Left colon (tissue), 2 donors: Measurements from ENCODE around the gene MDM1. TPM values are rescaled to one million over a fixed set of nuclear protein-coding genes. Genes with fewer than 3 reads are reported as not detected.
A peak's percentile ranks its signal among the peaks of the same experiment; 100 is the strongest.

ENCODE experiments used
- ATAC-seq: fragments of 200-7000 bp; cut with Tn5 transposase; one replicate; pipeline ENCODE4 v1.9.1; 2020; ENCODE audit warnings: mild to moderate bottlenecking, moderate library complexity
- DNase-seq, 2 donors: peaks; one replicate each; pipeline ENCODE4 v3.0.0-alpha.2; 2020
- intact Hi-C, 2 donors: fragments of 100-400 bp; cut with DNase I in 1 of 2; cut with micrococcal nuclease in 1 of 2; formaldehyde crosslinking; loops; one replicate each; pipeline versions ENCODE4 v1.11.2 to v1.14.0; 2022; cut with DNase I, micrococcal nuclease
- total RNA-seq, 2 donors: library from RNA; stranded (reverse); fragmentation: NEBNext Ultra II Directional; extraction: Animal tissue kit (Norgen Biotek cat#: 25700); gene quantifications; one replicate each; pipeline ENCODE4 v1.2.1, GENCODE V29; 2021
- donor health status: DM: no; HTN: no; CAD: no.
- donor health status: DM: yes; HTN: yes; CAD: no.

The MDM1 gene
- total RNA-seq, 2 donors from 2014 or later: 6.6 to 11.6 TPM

DNA sequence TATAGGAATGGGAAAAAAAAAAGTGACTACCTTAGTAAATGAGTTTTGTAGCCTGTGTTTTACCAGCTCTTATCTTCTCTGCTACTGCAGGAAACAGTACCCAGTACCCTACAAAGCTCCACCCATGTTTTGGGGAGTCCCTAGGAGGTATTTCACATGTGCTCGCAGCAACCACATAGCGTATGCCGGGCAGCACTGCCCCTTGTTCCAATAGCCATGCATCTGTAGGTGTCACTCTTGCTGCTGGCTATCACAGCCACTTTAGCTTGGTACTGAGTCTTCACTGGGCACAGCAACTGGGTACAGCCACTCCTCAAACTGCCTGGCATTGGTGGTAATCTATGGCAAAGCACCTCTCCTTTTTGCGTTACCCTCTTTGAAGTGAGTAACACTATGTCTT, 2.0 kb upstream of the MDM1 start:
- DNase-seq (peak in 1 of 2 donors; percentile 25), ATAC-seq (peak; percentile 30)
- intact Hi-C loops: no loop called here

DNA sequence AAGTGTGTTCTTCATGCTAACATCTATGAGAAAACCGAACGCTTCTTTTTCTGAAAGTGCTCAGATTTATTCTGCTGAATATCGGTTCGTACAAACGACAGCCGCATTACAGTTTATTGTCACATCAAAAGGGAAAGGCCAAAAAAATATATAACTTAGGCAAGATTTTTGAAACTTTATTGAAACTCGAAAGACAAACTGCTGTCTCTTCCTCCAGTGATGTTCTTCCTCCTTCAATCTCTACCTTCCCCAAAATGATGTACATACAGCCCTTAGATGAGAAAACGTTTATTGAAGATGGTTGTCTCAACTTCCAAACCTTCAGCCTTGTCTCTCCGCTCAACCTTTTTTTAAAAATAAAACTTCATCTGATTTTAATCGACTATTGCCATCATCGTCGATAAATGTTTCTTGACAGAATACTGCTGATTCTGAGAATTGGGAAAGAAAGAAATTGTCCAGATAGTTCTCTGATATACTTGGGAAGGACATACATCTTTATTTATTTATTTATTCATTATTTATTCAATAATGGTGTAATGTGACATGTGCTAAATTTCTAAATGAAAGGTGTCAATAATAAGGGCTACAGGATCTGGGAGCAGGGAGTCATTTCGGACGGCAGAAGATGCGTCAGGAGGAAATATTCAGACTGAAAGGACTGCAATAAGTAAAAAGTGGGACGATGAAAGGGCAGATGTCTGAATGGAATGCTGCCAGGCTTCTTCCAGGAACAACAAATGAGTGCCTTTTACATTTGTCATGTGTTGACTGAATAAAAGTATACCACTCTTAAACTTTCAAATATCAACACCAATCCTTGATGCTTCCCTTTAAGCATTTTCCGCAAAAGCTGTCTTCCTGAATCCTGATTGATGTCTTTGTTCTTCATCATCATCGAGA, 817 bp upstream of the MDM1 start:
- DNase-seq (no peak), ATAC-seq (no peak)
- intact Hi-C loops: no loop called here

DNA sequence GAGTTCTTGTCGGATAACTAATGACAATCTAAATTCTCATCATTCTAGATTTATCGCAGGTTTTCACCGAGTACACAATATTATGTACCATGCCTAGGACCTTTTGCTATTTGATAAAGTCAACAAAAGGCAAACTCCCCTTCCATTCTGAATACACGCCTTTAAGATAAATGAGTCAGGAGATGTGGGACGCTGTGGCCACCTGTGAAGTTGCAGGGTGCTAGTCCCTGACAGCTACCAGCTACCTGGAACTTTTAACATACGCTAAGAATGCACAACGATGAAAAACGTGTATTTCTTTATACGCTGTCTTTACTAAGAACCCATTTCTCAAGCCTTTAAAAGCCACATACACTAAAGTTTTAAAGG, 678 bp downstream of the MDM1 start:
- no peak for DNase-seq
- intact Hi-C loops: no loop called here
- ATAC-seq: no peak

DNA sequence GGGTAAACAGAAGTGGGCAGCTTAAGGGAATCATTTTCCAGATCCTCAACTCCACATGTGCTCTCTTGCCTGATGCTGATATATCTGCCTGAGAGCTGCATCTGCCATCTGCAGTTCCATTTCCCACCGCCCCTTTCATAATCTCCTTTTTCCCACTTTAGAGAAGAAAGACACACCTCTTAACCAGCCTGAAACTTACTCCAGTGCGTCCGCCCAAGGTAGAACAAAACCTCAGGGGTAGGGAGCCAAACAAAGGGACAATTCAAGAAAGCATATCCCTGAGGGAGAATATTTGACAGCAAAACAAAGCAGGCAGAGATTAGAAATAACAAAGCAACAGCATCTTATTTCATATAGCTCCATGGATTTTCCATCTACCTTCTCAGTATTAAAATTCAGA, 4.3 kb downstream of the MDM1 start:
- intact Hi-C loops: no loop called here
- no peak for ATAC-seq
- DNase-seq: no peak

DNA sequence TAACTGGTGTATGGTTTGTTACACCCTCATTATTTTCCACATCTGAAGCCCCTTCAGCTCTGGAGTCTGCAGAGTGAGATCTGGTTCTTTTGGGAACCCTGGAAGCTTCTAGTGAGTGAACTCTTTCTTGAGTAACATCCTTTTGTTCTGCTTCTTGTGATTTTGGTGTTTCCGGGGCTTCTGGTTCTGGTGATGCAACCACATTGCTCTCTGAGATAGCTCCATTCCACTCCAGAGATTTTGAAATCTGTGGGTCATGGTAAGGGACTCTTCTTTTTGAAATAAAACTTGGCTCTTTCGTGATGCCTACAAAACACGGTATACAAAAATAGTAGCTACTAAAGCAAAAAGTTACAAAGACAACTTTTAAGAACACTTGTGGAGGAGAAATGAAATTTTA, 5.4 kb downstream of the MDM1 start:
- DNase-seq (no peak), ATAC-seq (no peak)
- intact Hi-C loops: no loop called here

DNA sequence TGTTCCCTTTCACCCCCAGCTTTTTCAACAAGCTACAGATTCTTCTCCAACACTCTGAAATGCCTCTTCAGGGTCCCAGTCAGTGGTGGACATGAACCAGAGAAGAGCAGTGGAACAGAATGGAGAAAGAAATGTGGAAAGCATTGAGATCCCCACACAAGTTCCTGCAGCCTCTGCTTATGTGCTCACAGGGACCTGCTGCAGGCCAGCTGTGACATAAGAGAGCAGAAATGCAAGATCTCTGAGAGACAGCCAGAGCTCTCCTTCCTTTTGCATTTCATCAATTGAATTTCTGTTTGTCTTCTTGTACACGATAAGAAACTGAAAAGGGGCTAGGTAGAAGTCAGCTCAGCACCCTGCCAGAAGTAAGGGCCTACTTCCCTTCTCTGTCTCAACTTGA, 6.2 kb downstream of the MDM1 start:
- intact Hi-C loops: no loop called here
- DNase-seq: no peak
- ATAC-seq: no peak

DNA sequence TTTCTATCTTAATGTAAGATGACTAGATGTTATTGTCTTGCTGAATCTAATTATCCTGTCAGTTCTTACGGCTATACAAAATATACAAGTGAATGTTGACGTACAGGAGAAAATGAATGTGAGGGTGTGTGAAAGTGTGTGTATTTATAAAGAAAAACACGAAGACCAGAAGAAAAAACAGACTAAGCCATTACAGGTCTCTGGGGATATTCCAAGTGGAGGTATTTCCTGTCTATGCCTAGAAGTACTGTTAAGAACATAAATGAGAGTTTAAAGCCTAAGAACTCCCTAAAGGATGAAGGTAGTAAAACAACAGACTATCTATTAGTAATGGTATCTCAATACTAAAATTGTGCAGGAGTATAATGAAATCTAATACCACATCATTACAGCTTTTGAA, 7.6 kb downstream of the MDM1 start:
- ATAC-seq (no peak), DNase-seq (no peak)
- intact Hi-C loops: no loop called here

DNA sequence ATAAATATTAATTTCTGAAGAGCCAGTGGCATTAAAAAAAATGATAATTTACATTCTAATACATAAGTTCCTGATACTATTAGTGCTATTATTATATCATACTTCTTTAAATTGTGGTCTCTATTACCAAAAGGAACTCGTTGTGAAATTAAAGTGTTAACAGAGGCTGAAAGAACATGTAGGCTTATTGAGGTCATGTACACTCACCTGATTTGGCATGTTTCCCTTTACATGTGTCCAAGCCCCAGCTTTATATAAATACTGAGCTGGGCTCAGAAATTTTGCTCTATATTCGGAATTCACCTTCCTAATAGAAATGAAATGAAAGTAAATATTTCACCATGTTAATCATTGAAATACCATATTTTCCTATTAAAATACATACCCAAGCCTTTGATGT, 11.0 kb downstream of the MDM1 start:
- DNase-seq: no peak

DNA sequence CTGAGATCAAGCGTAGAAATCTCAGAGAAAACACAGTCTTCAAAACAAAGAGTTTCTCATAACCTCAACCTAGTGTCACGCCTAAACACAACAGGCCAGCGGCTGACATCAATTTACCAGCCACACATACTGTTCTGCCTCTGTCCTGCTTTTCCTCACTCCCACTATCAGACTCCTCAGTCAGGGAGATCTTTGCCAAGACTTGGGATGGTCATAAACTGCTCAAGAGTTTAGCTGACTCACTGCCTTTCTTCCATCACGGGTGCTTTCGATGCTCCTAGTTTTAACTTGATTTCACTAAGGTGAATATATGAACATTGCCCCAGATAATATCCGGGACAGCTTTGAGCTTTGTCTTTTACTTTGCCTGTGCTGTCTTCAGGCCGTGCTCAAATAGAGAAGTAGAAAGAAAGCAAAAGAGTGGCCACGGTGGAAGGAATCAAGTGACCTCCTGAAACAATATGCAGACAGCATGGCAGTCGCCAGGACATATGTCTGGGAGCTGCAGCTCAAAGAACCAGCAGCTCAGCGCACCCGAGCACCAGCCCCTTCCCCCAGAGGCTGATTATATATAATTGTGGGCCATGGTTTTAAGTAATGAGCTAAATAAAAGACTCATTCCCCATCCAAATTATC, 12.1 kb downstream of the MDM1 start:
- ATAC-seq (peak; percentile 19), DNase-seq (peak in 1 of 2 donors; percentile 47)
- intact Hi-C loops: loop anchor here in 1 of 2 donors (10.0 kb wide), 1 partner anchor 95 kb away; the partner anchor contains the start of gene IL26

More for the DNA sequence above, 11.0 kb downstream of the MDM1 start:
- no peak for ATAC-seq
- intact Hi-C loops: no loop called here

DNA sequence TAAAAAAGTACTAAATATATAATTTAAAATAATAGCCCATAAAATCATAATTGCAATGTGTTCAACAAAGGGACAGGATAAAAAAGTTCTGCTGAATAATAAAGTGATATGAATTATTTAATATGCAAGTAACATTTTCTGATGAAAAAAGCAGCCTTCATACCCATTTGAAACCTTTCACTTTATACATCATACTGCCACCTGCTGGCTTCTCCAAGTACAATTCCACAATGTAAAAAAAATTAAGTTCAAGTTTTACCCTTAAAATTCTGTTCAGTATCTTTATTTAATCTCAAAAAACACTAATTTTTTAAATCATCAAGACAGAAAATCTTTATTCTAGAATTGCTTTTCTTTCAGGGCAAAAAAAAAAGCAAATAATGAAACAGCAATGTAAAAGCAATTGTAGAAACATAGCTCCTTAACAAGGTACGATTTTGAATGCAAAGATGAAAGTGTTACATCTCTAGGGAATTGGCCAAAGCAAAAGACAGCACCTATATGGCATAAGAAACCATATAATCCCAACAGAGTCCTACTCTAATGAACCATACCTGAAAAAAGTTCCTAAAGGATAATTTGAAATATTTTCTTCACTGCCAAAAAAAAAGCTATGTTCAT, 15.0 kb downstream of the MDM1 start:
- no peak for ATAC-seq
- DNase-seq: peak in 1 of 2 donors; percentile 36
- intact Hi-C loops: loop anchor here (2.0 to 10.0 kb wide), 2 partner anchors 92 to 94 kb away; partner anchors contain the start of gene IL26 (in 1 of the 2)

DNA sequence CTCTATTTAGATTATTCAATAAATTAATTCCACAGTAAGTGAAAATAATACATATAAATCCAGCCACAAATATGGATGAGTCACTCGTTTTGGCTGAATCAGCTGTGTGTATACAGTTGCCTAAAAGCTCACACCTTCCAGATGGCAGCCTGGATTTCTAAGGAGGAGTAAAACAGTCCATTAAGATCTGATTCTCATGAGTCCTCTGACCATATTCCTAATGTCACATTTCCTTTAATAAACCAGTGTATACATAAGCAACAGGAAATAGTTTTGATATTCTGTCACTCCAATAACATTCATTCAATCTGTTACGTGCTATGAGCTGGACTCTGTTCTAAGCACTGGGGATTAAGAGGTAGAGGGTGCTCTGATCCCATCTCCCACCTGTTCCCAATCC, 21.8 kb downstream of the MDM1 start:
- intact Hi-C loops: loop anchor here in 1 of 2 donors (10.0 kb wide), 1 partner anchor 86 kb away; the partner anchor contains the start of gene IL26
- ATAC-seq: no peak
- DNase-seq: no peak

DNA sequence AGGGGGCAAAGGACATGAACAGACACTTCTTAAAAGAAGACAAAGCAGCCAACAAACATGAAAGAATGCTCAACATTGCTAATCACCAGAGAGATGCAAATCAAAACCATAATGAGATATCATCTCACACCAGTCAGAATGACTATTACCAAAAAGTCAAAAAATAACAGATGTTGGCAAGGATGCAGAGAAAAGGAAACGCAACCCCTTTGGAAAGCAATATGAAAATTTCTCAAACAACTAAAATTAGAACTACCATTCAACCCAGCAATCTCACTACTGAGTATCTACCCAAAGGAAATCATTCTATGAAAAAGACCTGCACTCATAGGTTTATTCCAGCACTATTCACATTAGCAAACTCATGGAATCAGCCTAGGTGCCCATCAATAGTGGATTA, 25.6 kb downstream of the MDM1 start:
- intact Hi-C loops: no loop called here
- no peak for DNase-seq
- ATAC-seq: no peak

DNA sequence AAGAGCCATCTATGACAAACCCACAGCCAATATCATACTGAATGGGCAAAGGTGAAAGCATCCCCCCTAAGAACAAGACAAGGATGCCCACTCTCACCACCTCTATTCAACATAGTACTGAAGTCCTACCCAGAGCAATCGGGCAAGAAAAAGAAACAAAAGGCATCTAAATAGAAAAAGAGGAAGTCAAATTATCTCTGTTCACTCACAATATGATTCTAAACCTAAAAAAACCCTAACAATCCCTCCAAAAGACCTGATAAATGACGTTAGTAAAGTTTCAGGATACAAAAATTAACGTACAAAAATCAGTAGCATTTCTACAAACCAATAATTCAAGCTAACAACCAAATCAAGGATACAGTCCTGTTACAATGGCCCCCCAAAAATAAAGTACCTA, 26.9 kb downstream of the MDM1 start:
- intact Hi-C loops: no loop called here
- DNase-seq (no peak), ATAC-seq (no peak)

DNA sequence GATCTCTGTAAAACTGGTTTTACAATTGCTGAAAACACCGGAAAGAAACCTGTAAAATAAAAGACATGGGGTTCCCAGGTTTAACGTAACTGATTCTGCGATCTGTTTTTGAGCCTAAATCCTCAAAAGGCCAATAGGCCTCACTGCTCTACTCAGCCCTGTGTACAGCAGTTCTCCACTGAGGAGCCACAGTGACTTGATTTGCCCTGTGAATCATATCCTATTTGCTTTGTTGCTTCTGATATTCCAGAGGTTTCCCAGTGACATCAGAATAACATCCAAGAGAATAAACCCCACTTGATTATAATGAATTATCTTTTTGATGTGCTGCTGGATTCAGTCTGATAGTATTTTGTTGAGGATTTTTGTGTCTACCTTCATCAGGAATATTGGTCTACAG, 27.5 kb downstream of the MDM1 start:
- DNase-seq (no peak), ATAC-seq (no peak)
- intact Hi-C loops: no loop called here

DNA sequence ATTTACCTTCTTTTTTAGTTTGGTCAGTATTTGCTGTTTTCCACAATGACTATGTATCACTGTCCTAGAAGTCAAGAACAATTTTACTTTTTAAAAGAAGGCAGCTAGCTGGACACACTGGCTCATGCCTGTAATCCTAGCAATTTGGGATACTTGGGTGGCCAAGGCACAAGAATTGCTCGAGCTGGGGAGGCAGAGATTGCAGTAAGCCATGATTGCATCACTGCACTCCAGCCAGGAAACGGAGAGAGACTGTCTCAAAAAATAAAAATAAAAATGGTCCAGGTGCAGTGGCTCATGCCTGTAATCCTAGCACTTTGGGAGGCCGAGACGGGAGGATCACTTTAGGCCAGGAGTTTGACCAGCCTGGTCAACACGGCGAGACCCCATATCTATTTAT, 28.3 kb downstream of the MDM1 start:
- no peak for DNase-seq
- intact Hi-C loops: no loop called here
- no peak for ATAC-seq

DNA sequence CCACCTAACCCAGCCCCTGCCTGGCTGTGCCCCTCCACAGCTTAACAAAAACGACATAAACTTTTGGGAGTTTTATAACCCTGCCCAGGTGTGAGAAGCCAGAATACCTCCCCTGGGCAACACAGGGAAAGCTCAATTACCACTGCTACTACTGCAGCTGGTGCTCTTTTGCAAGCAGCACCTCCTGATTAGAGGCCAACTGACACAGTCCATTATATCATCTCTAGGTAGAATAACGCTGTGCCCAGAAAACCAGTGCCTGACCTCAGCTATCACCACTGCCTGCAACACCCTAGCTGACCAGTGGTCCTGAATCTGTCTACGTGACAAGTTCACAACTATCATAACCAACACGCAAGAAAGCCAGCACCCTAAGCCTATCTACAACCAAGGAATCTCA, 34.2 kb downstream of the MDM1 start:
- intact Hi-C loops: no loop called here
- ATAC-seq (no peak), DNase-seq (no peak)

DNA sequence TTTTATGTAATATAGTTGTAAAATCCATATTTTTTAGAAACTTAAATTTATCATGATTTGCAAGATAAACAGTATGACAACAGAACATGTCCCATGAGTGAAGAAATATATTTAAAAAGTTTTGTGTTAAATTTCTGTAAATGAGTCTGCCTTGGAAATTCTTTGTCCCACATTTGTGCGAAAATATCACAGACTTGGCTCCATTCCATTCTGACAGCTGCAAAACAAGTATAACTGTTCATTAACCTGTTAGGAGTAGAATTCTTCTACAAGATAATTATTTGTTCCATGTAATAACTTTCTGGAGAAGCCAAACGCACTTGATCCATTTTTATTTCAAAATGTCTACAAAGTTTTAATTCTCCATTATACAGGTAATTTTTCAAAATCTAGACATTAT, 37.9 kb downstream of the MDM1 start:
- ATAC-seq: no peak
- no peak for DNase-seq
- intact Hi-C loops: no loop called here

DNA sequence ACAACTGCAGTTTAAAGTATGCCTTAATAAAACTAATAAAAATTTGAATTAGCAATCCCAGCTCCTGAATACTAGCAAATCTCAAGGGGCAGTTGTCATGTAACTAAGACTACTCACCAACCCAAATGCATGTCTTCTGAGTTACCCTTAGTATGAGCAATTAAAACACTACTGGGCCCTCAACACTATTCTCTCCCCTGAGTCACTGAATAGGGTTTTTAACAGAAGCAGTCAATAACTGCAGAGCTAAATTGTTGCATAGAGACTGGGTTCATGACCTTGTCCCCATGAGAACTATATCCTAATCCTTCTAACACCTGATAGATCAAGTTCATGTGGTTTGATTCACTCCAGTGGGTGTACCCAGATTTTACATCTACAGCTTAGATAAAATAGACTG, 38.8 kb downstream of the MDM1 start:
- DNase-seq: no peak
- intact Hi-C loops: no loop called here
- ATAC-seq: no peak

DNA sequence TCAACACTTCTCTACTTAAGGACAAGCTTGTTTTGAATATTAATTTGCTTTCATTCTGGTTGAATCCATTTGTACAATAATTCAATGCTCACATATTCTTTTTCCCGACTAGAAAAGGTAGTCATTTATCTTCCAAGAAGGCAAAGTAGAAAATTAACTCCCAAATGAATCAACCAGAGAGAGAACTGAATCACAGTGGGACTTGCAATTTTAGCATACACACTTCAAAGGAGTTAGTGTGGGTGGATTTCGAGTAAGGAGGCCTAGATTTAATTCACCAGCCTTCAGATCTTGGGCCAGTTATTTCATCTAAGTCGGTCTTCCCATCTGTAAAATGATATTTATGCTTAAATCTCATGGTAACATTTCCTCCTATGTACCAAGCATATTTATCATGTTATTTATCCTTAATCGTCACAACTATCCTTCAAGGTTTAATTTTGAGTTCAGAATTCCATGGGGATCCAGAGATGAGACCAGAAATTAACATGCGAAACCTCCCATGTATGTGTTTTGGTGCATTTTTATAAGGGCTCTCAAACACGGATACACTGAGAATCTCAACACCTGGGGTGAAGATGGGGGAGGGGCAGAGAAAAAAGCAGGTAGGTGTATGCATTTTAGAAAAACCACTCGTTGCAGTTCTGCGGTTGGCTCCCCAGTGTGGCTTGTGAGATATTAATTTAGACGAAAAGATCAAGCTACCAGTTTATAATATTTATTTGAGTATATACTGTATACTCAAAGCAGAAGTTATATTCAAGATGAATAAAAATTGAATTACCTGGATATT, 39.8 kb downstream of the MDM1 start:
- ATAC-seq (no peak), DNase-seq (no peak)
- intact Hi-C loops: no loop called here
